ENCODE data around the gene GALK1. TPM values are rescaled to one million over a fixed set of nuclear protein-coding genes. Genes with fewer than 3 reads are reported as not detected.

GALK1 gene
- total RNA-seq, 1 donor from 2014 or later = 23.7 TPM

Small RNA genes within 50 kb of the gene (microRNA-seq; reads per million reads assigned to microRNA genes)
- gene MIR4738 = 1.8 reads per million

Other genes starting within 250 kb of the GALK1 start
- 127 TPM for gene CASKIN2, start 249.7 kb downstream of the GALK1 start, total RNA-seq
- gene TSEN54, start 248.7 kb downstream of the GALK1 start, total RNA-seq = 26.1 TPM
- gene LLGL2, start 239.5 kb downstream of the GALK1 start, total RNA-seq = 11.0 TPM
- gene MYO15B, start 177.4 kb downstream of the GALK1 start, total RNA-seq = 336 TPM
- 12.5 TPM for gene SMIM5, start 131.8 kb downstream of the GALK1 start, total RNA-seq
- 35.2 TPM for gene RECQL5, start 98.0 kb downstream of the GALK1 start, total RNA-seq
- 107 TPM for gene SAP30BP, start 97.9 kb downstream of the GALK1 start, total RNA-seq
- 469 TPM for gene ITGB4, start 43.7 kb downstream of the GALK1 start, total RNA-seq
- gene UNK, start 19.6 kb upstream of the GALK1 start, total RNA-seq = 41.4 TPM
- 30.9 TPM for gene UNC13D, start 79.2 kb upstream of the GALK1 start, total RNA-seq
- 156 TPM for gene WBP2, start 90.1 kb upstream of the GALK1 start, total RNA-seq
- 50.7 TPM for gene TRIM47, start 113.4 kb upstream of the GALK1 start, total RNA-seq
- 24.7 TPM for gene TRIM65, start 131.8 kb upstream of the GALK1 start, total RNA-seq
- gene MRPL38, start 139.7 kb upstream of the GALK1 start, total RNA-seq = 73.6 TPM
- gene FBF1, start 175.8 kb upstream of the GALK1 start, total RNA-seq = 18.5 TPM
- 64.6 TPM for gene ACOX1, start 214.0 kb upstream of the GALK1 start, total RNA-seq
- gene TEN1, start 214.0 kb upstream of the GALK1 start, total RNA-seq = 8.1 TPM
- 5.2 TPM for gene CDK3, start 235.7 kb upstream of the GALK1 start, total RNA-seq

All from sciatic nerve (tissue), 1 donor.